Thyroid gland (tissue), 4 donors: ENCODE data around the gene HHATL.

Source experiments
- CTCF ChIP-seq, 6 experiments: fragments of 200-600 bp in 3 of 6; fragments of 450-650 bp in 3 of 6; sonication (generic) in 3 of 6; IDR thresholded peaks; one replicate each; pipeline ENCODE4 v1.5.1; 2016 to 2019; ENCODE audit warnings: antibody characterized with exemption in 6 of 6, mild to moderate bottlenecking in 2 of 6, inconsistent platforms in 1 of 6, moderate library complexity in 1 of 6
- POLR2A ChIP-seq, 2 donors: fragments of 450-650 bp; IDR thresholded peaks; one replicate each; pipeline ENCODE4 v1.6.1; 2017; ENCODE audit warnings: antibody characterized with exemption in 2 of 2, mild to moderate bottlenecking in 2 of 2, moderate library complexity in 1 of 2

DNA sequence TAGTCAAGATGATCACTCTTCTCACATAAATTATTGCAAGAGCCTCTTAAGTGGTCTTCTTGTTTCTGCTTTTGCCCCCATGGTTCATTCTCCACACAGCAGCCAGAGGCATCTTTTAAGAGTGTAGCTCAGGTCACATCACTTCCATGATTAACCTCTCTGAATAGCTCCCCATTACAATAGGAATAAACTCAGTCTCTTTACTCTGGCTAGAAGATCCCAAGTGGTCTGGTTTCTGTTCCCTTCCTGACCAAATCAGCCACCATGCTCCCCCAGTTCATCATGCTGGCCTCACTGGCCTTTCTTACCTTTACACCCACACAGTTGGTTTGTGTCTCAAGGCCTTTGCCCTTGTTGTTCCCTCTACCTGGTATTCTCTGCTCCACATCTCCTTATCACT, 8.2 kb downstream of the HHATL start:
- TF ChIP-seq CTCF (IDR thresholded peaks at IDR 0.05), result no peak
- TF ChIP-seq POLR2A (IDR thresholded peaks at IDR 0.05), result no peak
